Measurements from ENCODE around the gene THTPA.

The THTPA gene

DNA sequence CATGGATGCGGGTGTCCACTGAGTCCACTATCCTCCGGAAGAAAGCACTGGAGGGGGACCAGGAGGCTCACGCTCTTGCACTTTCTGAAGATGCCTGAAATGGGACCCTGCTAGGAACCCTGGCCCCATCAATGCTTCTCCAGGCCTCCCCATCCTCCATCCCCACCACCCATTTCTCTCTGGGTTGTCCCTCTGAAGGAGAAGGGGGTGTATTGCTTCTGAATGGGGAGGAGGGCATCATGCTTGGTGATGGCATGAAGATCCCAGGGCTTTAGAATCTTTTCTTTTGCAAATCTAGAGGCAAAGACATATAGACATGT is 23.2 kb downstream of the THTPA start:
- Histone ChIP-seq H3K79me2 (ENCODE audit: insufficient read depth, low read length) (no peaks in the 10 kb centered on the region), H2AFZ (ENCODE audit: low read depth, low read length) (0 out of 2 replicates have a peak overlapping the region, but pooled peaks have one; percentile 26), H3K9ac (ENCODE audit: low read depth, low read length) (no peak overlapping the region), H3K4me1 (ENCODE audit: insufficient read depth, low read length) (no peaks in the 10 kb centered on the region), H3K27me3 (ENCODE audit: insufficient read depth, low read length, poor library complexity) (peaks cover 6% of the 10 kb centered on the region), H3K4me3 (ENCODE audit: low read depth in 1 of 2, low read length in 2 of 2) (no peak overlapping the region), H4K20me1 (ENCODE audit: insufficient read depth, low read length) (no peaks in the 10 kb centered on the region), H3K4me2 (ENCODE audit: insufficient read depth, low read length) (no peak overlapping the region), H3K27ac (ENCODE audit: low read length) (no peak overlapping the region), H3K9me3 (ENCODE audit: insufficient read depth, low read length, severe bottlenecking) (no peaks in the 10 kb centered on the region), H3K36me3 (ENCODE audit: insufficient read depth, low read length) (no peaks in the 10 kb centered on the region)
- no peak for ATAC-seq (ENCODE audit: insufficient read depth, low read depth)
- TF ChIP-seq, protein P1, sequence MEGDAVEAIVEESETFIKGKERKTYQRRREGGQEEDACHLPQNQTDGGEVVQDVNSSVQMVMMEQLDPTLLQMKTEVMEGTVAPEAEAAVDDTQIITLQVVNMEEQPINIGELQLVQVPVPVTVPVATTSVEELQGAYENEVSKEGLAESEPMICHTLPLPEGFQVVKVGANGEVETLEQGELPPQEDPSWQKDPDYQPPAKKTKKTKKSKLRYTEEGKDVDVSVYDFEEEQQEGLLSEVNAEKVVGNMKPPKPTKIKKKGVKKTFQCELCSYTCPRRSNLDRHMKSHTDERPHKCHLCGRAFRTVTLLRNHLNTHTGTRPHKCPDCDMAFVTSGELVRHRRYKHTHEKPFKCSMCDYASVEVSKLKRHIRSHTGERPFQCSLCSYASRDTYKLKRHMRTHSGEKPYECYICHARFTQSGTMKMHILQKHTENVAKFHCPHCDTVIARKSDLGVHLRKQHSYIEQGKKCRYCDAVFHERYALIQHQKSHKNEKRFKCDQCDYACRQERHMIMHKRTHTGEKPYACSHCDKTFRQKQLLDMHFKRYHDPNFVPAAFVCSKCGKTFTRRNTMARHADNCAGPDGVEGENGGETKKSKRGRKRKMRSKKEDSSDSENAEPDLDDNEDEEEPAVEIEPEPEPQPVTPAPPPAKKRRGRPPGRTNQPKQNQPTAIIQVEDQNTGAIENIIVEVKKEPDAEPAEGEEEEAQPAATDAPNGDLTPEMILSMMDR (IDR thresholded peaks at IDR 0.05; ENCODE audit: borderline replicate concordance, extremely low read depth, low read length, poor library complexity, severe bottlenecking) = no peak
- TF ChIP-seq EZH2 (IDR thresholded peaks at IDR 0.05; ENCODE audit: borderline replicate concordance, low read depth, low read length, severe bottlenecking) = no peak
- no peak for DNase-seq

DNA sequence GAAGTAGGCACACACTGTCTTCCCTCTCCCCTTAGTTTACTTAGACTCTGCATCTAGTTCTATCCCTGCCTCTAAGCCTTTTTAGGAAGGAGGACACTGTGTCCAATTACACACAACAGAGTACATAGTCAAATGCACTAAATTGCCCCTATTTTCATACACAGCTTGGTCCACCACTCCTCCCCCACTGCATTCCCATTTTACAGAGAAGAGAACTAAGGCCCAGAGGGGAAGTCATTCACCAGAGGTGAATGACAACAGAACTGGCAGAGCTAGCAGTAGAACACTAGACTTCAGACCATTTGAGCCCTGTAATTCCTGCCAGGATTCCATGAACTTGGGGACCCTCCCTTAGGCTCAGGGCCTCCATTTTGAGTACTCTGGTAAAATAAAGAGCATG is 23.7 kb downstream of the THTPA start:
- peaks cover 6% of the 10 kb centered on the region for H3K27me3 ChIP-seq (ENCODE audit: insufficient read depth, low read length, poor library complexity)
- no peak overlapping the region for H3K27ac ChIP-seq (ENCODE audit: low read length)

DNA sequence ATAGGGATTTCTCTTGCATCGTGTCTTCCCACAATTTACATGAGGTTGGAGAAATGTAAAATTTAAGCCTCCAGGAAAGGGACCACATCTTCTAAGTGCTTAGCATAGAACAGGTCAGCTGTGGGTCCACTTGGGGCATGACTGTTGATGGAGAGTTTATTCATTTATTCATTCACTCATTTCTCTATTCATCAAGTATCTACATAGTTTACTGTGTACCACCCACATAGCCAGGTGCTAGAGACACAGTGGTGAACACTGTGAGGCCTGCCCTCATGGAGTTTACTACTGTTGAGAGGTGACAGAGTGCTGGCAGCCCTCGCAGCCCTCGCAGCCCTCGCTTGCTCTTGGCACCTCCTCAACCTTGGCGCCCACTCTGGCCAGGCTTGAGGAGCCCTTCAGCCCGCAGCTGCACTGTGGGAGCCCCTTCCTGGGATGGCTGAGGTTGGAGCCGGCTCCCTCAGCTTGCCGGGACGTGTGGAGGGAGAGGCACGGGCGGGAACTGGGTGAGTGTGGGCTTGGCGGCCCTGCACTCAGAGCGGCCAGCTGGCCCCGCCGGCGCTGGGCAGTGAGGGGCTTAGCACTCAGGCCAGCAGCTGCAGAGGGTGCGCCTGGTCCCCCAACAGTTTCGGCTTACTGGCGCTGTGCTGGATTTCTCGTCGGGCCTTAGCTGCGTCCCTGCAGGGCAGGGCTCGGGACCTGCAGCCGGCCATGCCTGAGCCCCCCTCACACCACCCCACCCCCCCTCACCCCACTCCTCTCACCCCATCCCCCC is 24.3 kb downstream of the THTPA start:
- DNase-seq (no peak), ATAC-seq (ENCODE audit: insufficient read depth, low read depth) (no peak)
- Histone ChIP-seq H3K4me2 (ENCODE audit: insufficient read depth, low read length) (no peak overlapping the region), H4K20me1 (ENCODE audit: insufficient read depth, low read length) (no peaks in the 10 kb centered on the region), H3K4me1 (ENCODE audit: insufficient read depth, low read length) (no peaks in the 10 kb centered on the region), H3K79me2 (ENCODE audit: insufficient read depth, low read length) (no peaks in the 10 kb centered on the region), H3K9ac (ENCODE audit: low read depth, low read length) (no peak overlapping the region), H3K4me3 (ENCODE audit: low read depth in 1 of 2, low read length in 2 of 2) (no peak overlapping the region), H3K9me3 (ENCODE audit: insufficient read depth, low read length, severe bottlenecking) (no peaks in the 10 kb centered on the region), H3K36me3 (ENCODE audit: insufficient read depth, low read length) (no peaks in the 10 kb centered on the region), H3K27me3 (ENCODE audit: insufficient read depth, low read length, poor library complexity) (peaks cover 6% of the 10 kb centered on the region), H3K27ac (ENCODE audit: low read length) (no peak overlapping the region), H2AFZ (ENCODE audit: low read depth, low read length) (no peak overlapping the region)
- TF ChIP-seq, protein P1 (IDR thresholded peaks at IDR 0.05; ENCODE audit: borderline replicate concordance, extremely low read depth, low read length, poor library complexity, severe bottlenecking) = no peak
- no peak for TF ChIP-seq EZH2 (IDR thresholded peaks at IDR 0.05; ENCODE audit: borderline replicate concordance, low read depth, low read length, severe bottlenecking)

More for the DNA sequence above, 23.7 kb downstream of the THTPA start:
- ATAC-seq (ENCODE audit: insufficient read depth, low read depth) (no peak), DNase-seq (no peak)
- Histone ChIP-seq H3K4me2 (ENCODE audit: insufficient read depth, low read length) (no peak overlapping the region), H3K9me3 (ENCODE audit: insufficient read depth, low read length, severe bottlenecking) (no peaks in the 10 kb centered on the region), H3K36me3 (ENCODE audit: insufficient read depth, low read length) (no peaks in the 10 kb centered on the region), H3K4me1 (ENCODE audit: insufficient read depth, low read length) (no peaks in the 10 kb centered on the region), H4K20me1 (ENCODE audit: insufficient read depth, low read length) (no peaks in the 10 kb centered on the region), H3K9ac (ENCODE audit: low read depth, low read length) (no peak overlapping the region), H3K79me2 (ENCODE audit: insufficient read depth, low read length) (no peaks in the 10 kb centered on the region), H2AFZ (ENCODE audit: low read depth, low read length) (peak overlapping the region; percentile 26; the same call in 1 of the 2 replicates), H3K4me3 (ENCODE audit: low read depth in 1 of 2, low read length in 2 of 2) (no peak overlapping the region)
- TF ChIP-seq, protein P1 (IDR thresholded peaks at IDR 0.05; ENCODE audit: borderline replicate concordance, extremely low read depth, low read length, poor library complexity, severe bottlenecking) = no peak
- no peak for TF ChIP-seq EZH2 (IDR thresholded peaks at IDR 0.05; ENCODE audit: borderline replicate concordance, low read depth, low read length, severe bottlenecking)

All from DND-41 (cell line).